Panc1 (cell line): Measurements from ENCODE around the gene KIR3DL2. TPM values are rescaled to one million over a fixed set of nuclear protein-coding genes. Genes with fewer than 3 reads are reported as not detected.
"Not testable (repeated sequence)": the region's sequence is repeated elsewhere in the genome, so short reads cannot be mapped to it uniquely, and the experiment has no call there.

ENCODE experiments used
- ATAC-seq: fragments of 200-7000 bp; cut with Tn5 transposase; 2 replicates; pipeline ENCODE4 v1.9.1; 2020; ENCODE audit warnings: mild to moderate bottlenecking, moderate library complexity
- BruUV-seq: library from RNA; stranded (reverse); fragments of 400-500 nt; replicated peaks from 2 replicates; lab custom pipeline; 2021; lab: Mats Ljungman, UMichigan
- CTCF ChIA-PET: fragments of 300-600 bp; sonication (Branson Sonifier 250); formaldehyde crosslinking; loops from one replicate; lab custom pipeline; 2022; ENCODE audit warnings: antibody characterized with exemption; lab: Charles Lee
- POLR2A ChIA-PET: fragments of 300-600 bp; sonication (Branson Sonifier 250); formaldehyde crosslinking; loops from one replicate; lab custom pipeline; 2022; ENCODE audit warnings: antibody characterized with exemption; lab: Charles Lee
- DNase-seq: peaks from one replicate; pipeline ENCODE4 v3.0.0-alpha.2; 2010; ENCODE audit warnings: low read depth, low spot score
- H3K27ac ChIP-seq: 2 replicates; pipeline ENCODE4 v1.5.1; 2011; ENCODE audit warnings: mild to moderate bottlenecking, low read length, inconsistent platforms
- H3K27me3 ChIP-seq: fragments of 200-500 bp; sonication (Bioruptor generic); 2 replicates; pipeline ENCODE4 v1.6.0; 2014; ENCODE audit warnings: low read length, inconsistent platforms; ENCODE audit not compliant: control insufficient read depth, insufficient read depth
- H3K36me3 ChIP-seq: fragments of 200-500 bp; sonication (Bioruptor generic); 2 replicates; pipeline ENCODE4 v1.5.1; 2014; ENCODE audit warnings: inconsistent platforms, mild to moderate bottlenecking, low read length, moderate library complexity; ENCODE audit not compliant: control insufficient read depth, insufficient read depth
- H3K4me1 ChIP-seq: 2 replicates; pipeline ENCODE4 v1.5.1; 2011; ENCODE audit warnings: inconsistent platforms, mild to moderate bottlenecking, low read length, moderate library complexity; ENCODE audit not compliant: control insufficient read depth, insufficient read depth
- H3K4me3 ChIP-seq, 2 experiments: 2 replicates each; pipeline ENCODE4 v1.5.1; 2011 to 2012; ENCODE audit warnings: low read depth in 2 of 2, low read length in 2 of 2, mild to moderate bottlenecking in 2 of 2, inconsistent platforms in 1 of 2, moderate library complexity in 1 of 2
- H3K9me3 ChIP-seq: fragments of 200-500 bp; sonication (Bioruptor generic); 2 replicates; pipeline ENCODE4 v1.5.1; 2014; ENCODE audit warnings: low read depth, mild to moderate bottlenecking, inconsistent platforms, low read length, moderate library complexity; ENCODE audit not compliant: control insufficient read depth, insufficient read depth
- CTCF ChIP-seq: fragments of 450-650 bp; IDR thresholded peaks from 2 replicates; pipeline ENCODE4 v1.5.1; 2017; ENCODE audit warnings: mild to moderate bottlenecking
- POLR2AphosphoS5 ChIP-seq: IDR thresholded peaks from 2 replicates; pipeline ENCODE4 v1.6.1; 2012; ENCODE audit warnings: mild to moderate bottlenecking, low read depth, low read length, moderate library complexity
- REST ChIP-seq, 2 experiments: IDR thresholded peaks; 2 replicates each; pipeline ENCODE4 v1.6.1; 2011 to 2012; ENCODE audit warnings: low read depth in 2 of 2, control low read depth in 1 of 2, low read length in 1 of 2, mild to moderate bottlenecking in 1 of 2, moderate library complexity in 1 of 2; ENCODE audit not compliant: insufficient read depth in 1 of 2
- SIN3A ChIP-seq: IDR thresholded peaks from 2 replicates; pipeline ENCODE4 v1.6.1; 2012; ENCODE audit warnings: low read depth, mild to moderate bottlenecking, low read length, moderate library complexity, borderline replicate concordance; ENCODE audit not compliant: insufficient read depth
- TCF7L2 ChIP-seq: IDR thresholded peaks from 2 replicates; pipeline ENCODE4 v1.6.1; 2011; ENCODE audit warnings: mild to moderate bottlenecking, low read depth, low read length, inconsistent platforms
- in situ Hi-C: cut with HindIII; loops from 2 replicates; pipeline ENCODE4 v1.10.0; 2016; ENCODE audit warnings: low sequenced_read_pairs, low pct_unique_long_range_greater_than_20kb
- intact Hi-C: fragments of 100-400 bp; cut with micrococcal nuclease; formaldehyde crosslinking; loops from one replicate; pipeline ENCODE4 v1.10.0; 2022; ENCODE audit not compliant: unreplicated experiment
- total RNA-seq: library from RNA; stranded (reverse); gene quantifications from one replicate; pipeline ENCODE4 v1.2.1, GENCODE V29; 2021; ENCODE audit not compliant: unreplicated experiment

The KIR3DL2 gene
- total RNA-seq, 1 experiment from 2014 or later = not detected

GRCh38 chr19:54835126-54835525 lies 15.1 kb upstream of the KIR3DL2 start:
- H3K27ac ChIP-seq, ATAC-seq, in situ Hi-C loops, DNase-seq, BruUV-seq, CTCF ChIA-PET, H3K27me3 ChIP-seq, H3K9me3 ChIP-seq, H3K36me3 ChIP-seq, POLR2A ChIA-PET, H3K4me3 ChIP-seq, H3K4me1 ChIP-seq, intact Hi-C loops: not testable (repeated sequence)

DNA sequence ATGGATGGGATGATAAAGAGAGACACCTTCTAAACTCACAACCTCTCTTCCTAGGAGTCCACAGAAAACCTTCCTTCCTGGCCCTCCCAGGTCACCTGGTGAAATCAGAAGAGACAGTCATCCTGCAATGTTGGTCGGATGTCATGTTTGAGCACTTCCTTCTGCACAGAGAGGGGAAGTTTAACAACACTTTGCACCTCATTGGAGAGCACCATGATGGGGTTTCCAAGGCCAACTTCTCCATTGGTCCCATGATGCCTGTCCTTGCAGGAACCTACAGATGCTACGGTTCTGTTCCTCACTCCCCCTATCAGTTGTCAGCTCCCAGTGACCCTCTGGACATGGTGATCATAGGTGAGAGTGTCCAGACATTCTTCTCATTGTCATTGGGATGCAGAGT lies 12.7 kb upstream of the KIR3DL2 start:
- BruUV-seq = not testable (repeated sequence)

GRCh38 chr19:54843171-54843570 lies 7.1 kb upstream of the KIR3DL2 start:
- intact Hi-C loops, H3K27ac ChIP-seq, BruUV-seq, H3K9me3 ChIP-seq, POLR2A ChIA-PET, H3K4me1 ChIP-seq, ATAC-seq, CTCF ChIA-PET, H3K4me3 ChIP-seq, H3K36me3 ChIP-seq, H3K27me3 ChIP-seq, in situ Hi-C loops, DNase-seq: not testable (repeated sequence)

More for the DNA sequence above, 12.7 kb upstream of the KIR3DL2 start:
- H3K27ac ChIP-seq, H3K4me1 ChIP-seq, ATAC-seq, DNase-seq, H3K27me3 ChIP-seq, H3K36me3 ChIP-seq, intact Hi-C loops, CTCF ChIA-PET, H3K4me3 ChIP-seq, POLR2A ChIA-PET, H3K9me3 ChIP-seq, in situ Hi-C loops: not testable (repeated sequence)

GRCh38 chr19:54850930-54851329 lies 687 bp downstream of the KIR3DL2 start:
- H3K4me3 ChIP-seq = no peak overlapping the region
- H3K4me1 ChIP-seq = no peaks in the 10 kb centered on the region
- H3K36me3 ChIP-seq = no peaks in the 10 kb centered on the region
- no peaks in the 10 kb centered on the region for H3K9me3 ChIP-seq
- in situ Hi-C loops (no loop called here), intact Hi-C loops (no loop called here)
- no peak overlapping the region for H3K27ac ChIP-seq
- BruUV-seq = no TSS peak
- POLR2A ChIA-PET = no interaction called here
- no peak for DNase-seq
- H3K27me3 ChIP-seq = peaks cover 9% of the 10 kb centered on the region
- CTCF ChIA-PET = no interaction called here
- ATAC-seq = no peak
- no peak for TF ChIP-seq POLR2AphosphoS5
- no peak for TF ChIP-seq REST (IDR thresholded peaks at IDR 0.05; ENCODE audit: insufficient read depth in 1 of 2, low read depth in 2 of 2, low read length in 1 of 2)
- TF ChIP-seq CTCF = no peak
- no peak for TF ChIP-seq TCF7L2
- TF ChIP-seq SIN3A = no peak
